ENCODE measurements around the gene PTS.

The PTS gene

GRCh38 chr11:112228706-112229105, 2.5 kb downstream of the PTS start:
- DNase-seq = no peak
- Mint-ChIP-seq H3K4me1 (ENCODE audit: low read depth) (peaks cover 34% of the 10 kb centered on the region), H3K27me3 (no peaks in the 10 kb centered on the region), H3K27ac (no peak overlapping the region), H3K4me3 (no peak overlapping the region), H3K36me3 (ENCODE audit: low read depth) (peaks cover 68% of the 10 kb centered on the region), H3K9me3 (no peaks in the 10 kb centered on the region)

GRCh38 chr11:112229159-112229558, 2.9 kb downstream of the PTS start:
- H3K4me1 Mint-ChIP-seq (ENCODE audit: low read depth) = peaks cover 34% of the 10 kb centered on the region

GRCh38 chr11:112229746-112230433, 3.7 kb downstream of the PTS start:
- Mint-ChIP-seq H3K36me3 (ENCODE audit: low read depth) (peaks cover 77% of the 10 kb centered on the region), H3K9me3 (no peaks in the 10 kb centered on the region), H3K27me3 (no peaks in the 10 kb centered on the region), H3K4me3 (no peak overlapping the region), H3K4me1 (ENCODE audit: low read depth) (peaks cover 34% of the 10 kb centered on the region), H3K27ac (no peak overlapping the region)
- no peak for DNase-seq

More at GRCh38 chr11:112229159-112229558, 2.9 kb downstream of the PTS start:
- Mint-ChIP-seq H3K4me3 (no peak overlapping the region), H3K27me3 (no peaks in the 10 kb centered on the region), H3K9me3 (no peaks in the 10 kb centered on the region), H3K27ac (no peak overlapping the region), H3K36me3 (ENCODE audit: low read depth) (peaks cover 72% of the 10 kb centered on the region)
- no peak for DNase-seq

- no peak overlapping the region for H3K4me3 Mint-ChIP-seq
- no peaks in the 10 kb centered on the region for H3K9me3 Mint-ChIP-seq
- peaks cover 88% of the 10 kb centered on the region for H3K36me3 Mint-ChIP-seq (ENCODE audit: low read depth)
- no peaks in the 10 kb centered on the region for H3K27me3 Mint-ChIP-seq
- H3K4me1 Mint-ChIP-seq (ENCODE audit: low read depth) = peaks cover 23% of the 10 kb centered on the region
- no peak overlapping the region for H3K27ac Mint-ChIP-seq
- no peak for DNase-seq
These were observed 5.7 kb downstream of the PTS start for GRCh38 chr11:112231952-112232351.

GRCh38 chr11:112235750-112236390, 9.6 kb downstream of the PTS start:
- DNase-seq = no peak
- Mint-ChIP-seq H3K27me3 (no peaks in the 10 kb centered on the region), H3K4me3 (no peak overlapping the region), H3K36me3 (ENCODE audit: low read depth) (peaks cover 87% of the 10 kb centered on the region), H3K4me1 (ENCODE audit: low read depth) (no peaks in the 10 kb centered on the region), H3K27ac (no peak overlapping the region), H3K9me3 (no peaks in the 10 kb centered on the region)

- no peak for DNase-seq
- Mint-ChIP-seq H3K4me1 (ENCODE audit: low read depth) (no peaks in the 10 kb centered on the region), H3K4me3 (no peak overlapping the region), H3K36me3 (ENCODE audit: low read depth) (peaks cover 85% of the 10 kb centered on the region), H3K9me3 (no peaks in the 10 kb centered on the region), H3K27me3 (no peaks in the 10 kb centered on the region), H3K27ac (no peak overlapping the region)
These were observed 11.2 kb downstream of the PTS start for GRCh38 chr11:112237451-112237850.

GRCh38 chr11:112238041-112238440, 11.8 kb downstream of the PTS start:
- Mint-ChIP-seq H3K4me3 (no peak overlapping the region), H3K27ac (no peak overlapping the region), H3K36me3 (ENCODE audit: low read depth) (peaks cover 86% of the 10 kb centered on the region), H3K4me1 (ENCODE audit: low read depth) (no peaks in the 10 kb centered on the region), H3K27me3 (no peaks in the 10 kb centered on the region), H3K9me3 (peaks cover 4% of the 10 kb centered on the region)
- DNase-seq = no peak

GRCh38 chr11:112241486-112241885, 15.3 kb downstream of the PTS start:
- Mint-ChIP-seq H3K9me3 (peaks cover 20% of the 10 kb centered on the region), H3K4me1 (ENCODE audit: low read depth) (no peaks in the 10 kb centered on the region), H3K4me3 (no peak overlapping the region), H3K27me3 (no peaks in the 10 kb centered on the region), H3K36me3 (ENCODE audit: low read depth) (peaks cover 65% of the 10 kb centered on the region), H3K27ac (no peak overlapping the region)
- DNase-seq = no peak

GRCh38 chr11:112247201-112247600, 21.0 kb downstream of the PTS start:
- Mint-ChIP-seq H3K4me1 (ENCODE audit: low read depth) (no peaks in the 10 kb centered on the region), H3K4me3 (no peak overlapping the region), H3K9me3 (peaks cover 20% of the 10 kb centered on the region), H3K27ac (no peak overlapping the region), H3K27me3 (no peaks in the 10 kb centered on the region), H3K36me3 (ENCODE audit: low read depth) (peaks cover 16% of the 10 kb centered on the region)
- DNase-seq = no peak

- H3K4me1 Mint-ChIP-seq (ENCODE audit: low read depth) = no peaks in the 10 kb centered on the region
- peaks cover 16% of the 10 kb centered on the region for H3K9me3 Mint-ChIP-seq
- H3K36me3 Mint-ChIP-seq (ENCODE audit: low read depth) = peaks cover 6% of the 10 kb centered on the region
- no peaks in the 10 kb centered on the region for H3K27me3 Mint-ChIP-seq
- no peak overlapping the region for H3K27ac Mint-ChIP-seq
- H3K4me3 Mint-ChIP-seq = no peak overlapping the region
- DNase-seq = no peak
These were observed 22.0 kb downstream of the PTS start for GRCh38 chr11:112248201-112248600.

GRCh38 chr11:112249871-112250610, 23.8 kb downstream of the PTS start:
- no peak for DNase-seq
- Mint-ChIP-seq H3K9me3 (peaks cover 1% of the 10 kb centered on the region), H3K4me1 (ENCODE audit: low read depth) (no peaks in the 10 kb centered on the region), H3K36me3 (ENCODE audit: low read depth) (no peaks in the 10 kb centered on the region), H3K27ac (no peak overlapping the region), H3K4me3 (no peak overlapping the region), H3K27me3 (no peaks in the 10 kb centered on the region)

GRCh38 chr11:112253605-112254242, 27.5 kb downstream of the PTS start:
- Mint-ChIP-seq H3K4me3 (no peak overlapping the region), H3K27me3 (no peaks in the 10 kb centered on the region), H3K36me3 (ENCODE audit: low read depth) (no peaks in the 10 kb centered on the region), H3K27ac (no peak overlapping the region), H3K4me1 (ENCODE audit: low read depth) (no peaks in the 10 kb centered on the region), H3K9me3 (no peaks in the 10 kb centered on the region)
- DNase-seq = no peak

GRCh38 chr11:112255067-112255720, 29.0 kb downstream of the PTS start:
- H3K36me3 Mint-ChIP-seq (ENCODE audit: low read depth) = no peaks in the 10 kb centered on the region
- no peak for DNase-seq

GRCh38 chr11:112260490-112260889, 34.3 kb downstream of the PTS start, which contains the start of gene PLET1:
TSS of gene PLET1 (minus strand) at chr11:112260860. CDS start at chr11:112260589, 271 bp downstream.
- no peaks in the 10 kb centered on the region for H3K9me3 Mint-ChIP-seq
- no peak within 1 kb of the TSS for H3K27ac Mint-ChIP-seq
- H3K4me1 Mint-ChIP-seq (ENCODE audit: low read depth) = no peaks in the 10 kb centered on the region
- DNase-seq = no peak
- no peak within 1 kb of the TSS for H3K4me3 Mint-ChIP-seq
- no peaks in the 10 kb centered on the region for H3K36me3 Mint-ChIP-seq (ENCODE audit: low read depth)
- H3K27me3 Mint-ChIP-seq = no peaks in the 10 kb centered on the region

More at GRCh38 chr11:112255067-112255720, 29.0 kb downstream of the PTS start:
- Mint-ChIP-seq H3K9me3 (no peaks in the 10 kb centered on the region), H3K27ac (no peak overlapping the region), H3K27me3 (no peaks in the 10 kb centered on the region), H3K4me3 (no peak overlapping the region), H3K4me1 (ENCODE audit: low read depth) (no peaks in the 10 kb centered on the region)
